GM12874 (cell line): ENCODE measurements around the gene OR52N1.

Experiments used
- TF ChIP-seq, protein P1 (sequence below): IDR thresholded peaks from 2 replicates; pipeline ENCODE4 v1.5.1; 2011; ENCODE audit warnings: low read depth, mild to moderate bottlenecking, control low read depth, low read length, moderate library complexity; ENCODE audit not compliant: insufficient read depth

OR52N1 gene

DNA sequence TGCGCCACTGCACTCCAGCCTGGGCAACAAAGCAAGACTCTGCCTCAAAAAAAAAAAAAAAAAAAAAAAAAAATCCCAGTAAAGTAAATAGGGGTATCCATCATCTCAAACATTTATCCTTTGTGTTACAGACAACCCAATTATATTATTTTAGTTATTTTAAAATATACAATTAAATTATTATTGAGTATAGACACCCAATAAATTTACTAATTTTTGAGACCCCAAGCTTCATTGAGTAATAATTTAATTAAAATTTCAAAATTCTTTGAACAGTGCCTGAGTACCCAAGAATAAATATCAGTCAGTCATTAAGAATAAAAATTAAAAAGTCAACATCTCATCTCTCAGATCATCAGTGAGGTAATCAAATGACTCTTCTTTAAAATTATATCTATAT is 37.1 kb downstream of the OR52N1 start, which contains the start of gene OR52N4:
Gene OR52N4, plus strand, starts transcription at position 301 of the 400 bp plus-strand sequence. CDS start 498 bp downstream, outside the sequence.
- TF ChIP-seq, protein P1, sequence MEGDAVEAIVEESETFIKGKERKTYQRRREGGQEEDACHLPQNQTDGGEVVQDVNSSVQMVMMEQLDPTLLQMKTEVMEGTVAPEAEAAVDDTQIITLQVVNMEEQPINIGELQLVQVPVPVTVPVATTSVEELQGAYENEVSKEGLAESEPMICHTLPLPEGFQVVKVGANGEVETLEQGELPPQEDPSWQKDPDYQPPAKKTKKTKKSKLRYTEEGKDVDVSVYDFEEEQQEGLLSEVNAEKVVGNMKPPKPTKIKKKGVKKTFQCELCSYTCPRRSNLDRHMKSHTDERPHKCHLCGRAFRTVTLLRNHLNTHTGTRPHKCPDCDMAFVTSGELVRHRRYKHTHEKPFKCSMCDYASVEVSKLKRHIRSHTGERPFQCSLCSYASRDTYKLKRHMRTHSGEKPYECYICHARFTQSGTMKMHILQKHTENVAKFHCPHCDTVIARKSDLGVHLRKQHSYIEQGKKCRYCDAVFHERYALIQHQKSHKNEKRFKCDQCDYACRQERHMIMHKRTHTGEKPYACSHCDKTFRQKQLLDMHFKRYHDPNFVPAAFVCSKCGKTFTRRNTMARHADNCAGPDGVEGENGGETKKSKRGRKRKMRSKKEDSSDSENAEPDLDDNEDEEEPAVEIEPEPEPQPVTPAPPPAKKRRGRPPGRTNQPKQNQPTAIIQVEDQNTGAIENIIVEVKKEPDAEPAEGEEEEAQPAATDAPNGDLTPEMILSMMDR, result no peak

DNA sequence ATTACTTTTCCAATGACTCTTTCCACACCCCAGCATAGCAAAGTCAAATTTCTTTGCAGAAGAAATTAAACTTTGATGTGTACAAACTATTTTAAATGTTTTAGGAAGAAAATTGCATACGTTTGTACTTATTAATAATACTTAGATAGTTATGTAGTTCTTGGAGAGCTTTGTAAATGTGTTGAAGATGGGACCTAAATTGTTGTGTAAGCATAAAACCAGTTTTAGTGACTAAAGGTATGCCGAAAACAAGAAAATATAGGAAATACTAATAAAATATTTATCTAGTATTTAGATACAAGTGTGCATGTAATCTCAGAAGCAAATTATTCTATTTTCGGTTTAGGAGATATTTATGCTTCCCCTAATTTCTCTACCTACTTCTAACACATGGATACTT is 41.2 kb downstream of the OR52N1 start:
- TF ChIP-seq, protein P1, result no peak

DNA sequence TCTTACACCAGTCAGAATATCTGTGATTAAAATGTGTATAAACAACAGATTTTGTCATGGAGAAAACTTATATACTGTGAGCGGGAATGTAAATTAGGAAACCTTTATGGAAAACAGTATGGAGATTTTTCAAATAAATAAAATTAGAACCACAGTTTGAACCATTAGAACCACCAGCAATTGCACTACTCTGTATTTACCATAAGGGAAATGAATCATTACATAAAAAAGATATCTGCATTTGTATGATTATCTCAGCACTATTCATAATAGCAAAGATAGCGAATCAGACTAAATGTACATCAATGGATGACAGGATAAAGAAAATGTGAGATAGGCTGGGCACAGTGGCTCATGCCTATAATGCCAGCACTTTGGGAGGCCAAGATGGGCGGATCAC is 44.5 kb downstream of the OR52N1 start:
- TF ChIP-seq, protein P1, result no peak

DNA sequence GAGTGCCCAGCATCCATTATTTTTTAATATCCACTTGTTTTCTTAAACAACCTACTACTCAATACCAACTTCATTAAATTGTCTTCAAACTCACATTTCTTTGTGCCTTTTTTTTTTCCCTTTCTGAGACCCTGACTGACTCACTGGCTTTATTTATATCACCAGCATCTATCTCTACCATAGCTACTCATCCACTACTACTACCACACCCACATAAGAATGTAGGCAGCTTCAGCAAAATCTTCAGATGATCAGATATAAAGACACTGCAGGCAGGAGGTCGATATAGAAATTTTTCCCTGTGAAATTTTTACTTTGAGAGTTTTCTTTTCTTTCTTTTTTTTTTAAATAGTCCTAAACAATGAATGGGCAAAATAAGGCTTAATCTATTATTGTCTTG is 52.6 kb downstream of the OR52N1 start:
- TF ChIP-seq, protein P1, result no peak

GRCh38 chr11:5737670-5738392 is 53.2 kb downstream of the OR52N1 start:
- TF ChIP-seq, protein P1, result no peak

- TF ChIP-seq, protein P1, result no peak
These were observed 54.0 kb downstream of the OR52N1 start for GRCh38 chr11:5737091-5737490.
